ENCODE data around the gene ZNF407.

GRCh38 chr18:74679679-74680076 lies 82.0 kb downstream of the ZNF407 start:
- TF ChIP-seq CTCF (IDR thresholded peaks at IDR 0.05) (no peak), EZH2phosphoT487 (IDR thresholded peaks at IDR 0.05) (no peak), EZH2 (IDR thresholded peaks at IDR 0.05) (no peak)

All from neural progenitor cell (in vitro differentiated cells).